IMR-90 (cell line): ENCODE results near the gene NPEPL1. TPM values are rescaled to one million over a fixed set of nuclear protein-coding genes. Genes with fewer than 3 reads are reported as not detected.

Source experiments
- ATAC-seq: fragments of 200-7000 bp; cut with Tn5 transposase; 2 replicates; pipeline ENCODE4 v1.9.1; 2020; ENCODE audit warnings: low read depth, mild to moderate bottlenecking, moderate library complexity
- BruUV-seq: library from RNA; stranded (reverse); fragments of 400-500 nt; replicated peaks from 2 replicates; lab custom pipeline; 2021; lab: Mats Ljungman, UMichigan
- CTCF ChIA-PET: fragments of 300-600 bp; formaldehyde crosslinking; extraction: SDS; loops from one replicate; lab custom pipeline; 2021; ENCODE audit warnings: antibody characterized with exemption; lab: Yijun Ruan, JAX
- POLR2A ChIA-PET: fragments of 300-600 bp; sonication (Branson Sonifier 250); formaldehyde crosslinking; loops from one replicate; lab custom pipeline; 2022; ENCODE audit warnings: antibody characterized with exemption; ENCODE audit not compliant: unreplicated experiment; lab: Charles Lee
- DNase-seq: peaks from one replicate; pipeline ENCODE4 v3.0.0; 2013
- H2AFZ ChIP-seq: replicated peaks from 2 replicates; pipeline ENCODE3; 2013; ENCODE audit warnings: low read length, mild to moderate bottlenecking; ENCODE audit not compliant: poor library complexity
- H2AK5ac ChIP-seq: 2 replicates; pipeline ENCODE4 v1.6.1; 2013; ENCODE audit warnings: low read depth, low read length, inconsistent platforms
- H2AK9ac ChIP-seq: replicated peaks from 2 replicates; pipeline ENCODE3; 2013; ENCODE audit warnings: mild to moderate bottlenecking, low read depth, low read length, moderate library complexity; ENCODE audit not compliant: poor library complexity
- H2BK120ac ChIP-seq: 2 replicates; pipeline ENCODE4 v1.6.1; 2013; ENCODE audit warnings: low read depth, low read length, inconsistent platforms
- H2BK15ac ChIP-seq: 3 replicates; pipeline ENCODE4 v1.6.1; 2013; ENCODE audit warnings: low read depth, low read length, inconsistent platforms
- H2BK20ac ChIP-seq: 2 replicates; pipeline ENCODE4 v1.6.1; 2013; ENCODE audit warnings: low read depth, mild to moderate bottlenecking, inconsistent platforms, low read length, moderate library complexity
- H2BK5ac ChIP-seq: 2 replicates; pipeline ENCODE4 v1.6.1; 2013; ENCODE audit warnings: mild to moderate bottlenecking, low read depth, low read length, inconsistent platforms; ENCODE audit not compliant: poor library complexity, severe bottlenecking
- H3K14ac ChIP-seq: replicated peaks from 2 replicates; pipeline ENCODE4 v1.6.1; 2013; ENCODE audit warnings: low read depth, low read length, inconsistent platforms
- H3K18ac ChIP-seq: 2 replicates; pipeline ENCODE4 v1.6.1; 2013; ENCODE audit warnings: low read depth, low read length, control low read depth
- H3K23ac ChIP-seq: 2 replicates; pipeline ENCODE4 v1.6.1; 2013; ENCODE audit warnings: low read depth, low read length, inconsistent platforms
- H3K27ac ChIP-seq: 2 replicates; pipeline ENCODE4 v1.5.1; 2013; ENCODE audit warnings: mild to moderate bottlenecking, control low read depth, low read length; ENCODE audit not compliant: insufficient read depth
- H3K27me3 ChIP-seq: 2 replicates; pipeline ENCODE4 v1.6.1; 2013; ENCODE audit warnings: low read length; ENCODE audit not compliant: control insufficient read depth, insufficient read depth
- H3K36me3 ChIP-seq: 2 replicates; pipeline ENCODE4 v1.6.1; 2013; ENCODE audit warnings: low read length, mixed read lengths; ENCODE audit not compliant: control insufficient read depth, insufficient read depth
- H3K4ac ChIP-seq: 2 replicates; pipeline ENCODE4 v1.6.1; 2013; ENCODE audit warnings: low read depth, low read length, inconsistent platforms
- H3K4me1 ChIP-seq: 2 replicates; pipeline ENCODE4 v1.6.1; 2013; ENCODE audit warnings: low read length, mixed read lengths; ENCODE audit not compliant: control insufficient read depth, insufficient read depth
- H3K4me2 ChIP-seq: 2 replicates; pipeline ENCODE4 v1.6.1; 2013; ENCODE audit warnings: low read depth, mild to moderate bottlenecking, control low read depth, low read length, moderate library complexity
- H3K4me3 ChIP-seq: 2 replicates; pipeline ENCODE4 v1.5.1; 2013; ENCODE audit warnings: low read depth, mild to moderate bottlenecking, control low read depth, low read length, moderate library complexity; ENCODE audit not compliant: insufficient read depth
- H3K56ac ChIP-seq: 2 replicates; pipeline ENCODE4 v1.6.1; 2013; ENCODE audit warnings: low read length, inconsistent platforms; ENCODE audit not compliant: insufficient read depth; ENCODE audit errors: extremely low read depth
- H3K79me1 ChIP-seq, 2 experiments: 2 replicates each; pipeline ENCODE4 v1.6.1; 2013; ENCODE audit warnings: low read length in 2 of 2, inconsistent platforms in 1 of 2, low read depth in 1 of 2
- H3K9ac ChIP-seq: 2 replicates; pipeline ENCODE4 v1.6.1; 2013; ENCODE audit warnings: low read depth, low read length, control low read depth
- H3K9me1 ChIP-seq: 2 replicates; pipeline ENCODE4 v1.6.1; 2013; ENCODE audit warnings: low read length, inconsistent platforms; ENCODE audit not compliant: insufficient read depth
- H3K9me3 ChIP-seq: 2 replicates; pipeline ENCODE4 v1.6.1; 2013; ENCODE audit warnings: low read length; ENCODE audit not compliant: control insufficient read depth, insufficient read depth
- H4K20me1 ChIP-seq: 2 replicates; pipeline ENCODE4 v1.6.1; 2013; ENCODE audit warnings: low read length, inconsistent platforms; ENCODE audit not compliant: insufficient read depth
- H4K5ac ChIP-seq: 2 replicates; pipeline ENCODE4 v1.6.1; 2013; ENCODE audit warnings: mild to moderate bottlenecking, low read depth, low read length, control low read depth
- H4K8ac ChIP-seq, 2 experiments: 2 replicates each; pipeline ENCODE4 v1.6.1; 2013; ENCODE audit warnings: low read depth in 2 of 2, low read length in 2 of 2, control low read depth in 1 of 2, inconsistent platforms in 1 of 2
- H4K91ac ChIP-seq: 2 replicates; pipeline ENCODE4 v1.6.1; 2013; ENCODE audit warnings: low read depth, low read length, inconsistent platforms; ENCODE audit not compliant: insufficient read depth
- BHLHE40 ChIP-seq: fragments of 150-350 bp; IDR thresholded peaks from 2 replicates; pipeline ENCODE4 v1.6.1; 2016; ENCODE audit warnings: mild to moderate bottlenecking, low read depth, low read length
- CEBPB ChIP-seq: IDR thresholded peaks from 2 replicates; pipeline ENCODE4 v1.6.1; 2012; ENCODE audit warnings: low read depth, low read length, improper control_type of control experiment
- CHD1 ChIP-seq: IDR thresholded peaks from 2 replicates; pipeline ENCODE4 v1.6.1; 2012; ENCODE audit warnings: low read depth, low read length, improper control_type of control experiment
- FOS ChIP-seq: fragments of 150-350 bp; IDR thresholded peaks from 2 replicates; pipeline ENCODE4 v1.6.1; 2016; ENCODE audit warnings: low read depth, low read length
- MAFK ChIP-seq: IDR thresholded peaks from 2 replicates; pipeline ENCODE4 v1.6.1; 2012; ENCODE audit warnings: low read depth, low read length, improper control_type of control experiment
- MAZ ChIP-seq: IDR thresholded peaks from 2 replicates; pipeline ENCODE4 v1.6.1; 2012; ENCODE audit warnings: low read depth, mild to moderate bottlenecking, low read length, improper control_type of control experiment, moderate library complexity, borderline replicate concordance
- MXI1 ChIP-seq: IDR thresholded peaks from 2 replicates; pipeline ENCODE4 v1.6.1; 2012; ENCODE audit warnings: low read depth, mild to moderate bottlenecking, low read length, moderate library complexity, borderline replicate concordance
- NFE2L2 ChIP-seq: fragments of 150-350 bp; IDR thresholded peaks from 2 replicates; pipeline ENCODE4 v1.6.1; 2016; ENCODE audit warnings: low read depth, mild to moderate bottlenecking, low read length
- POLR2A ChIP-seq: IDR thresholded peaks from 2 replicates; pipeline ENCODE4 v1.6.1; 2012; ENCODE audit warnings: mild to moderate bottlenecking, low read depth, low read length
- RAD21 ChIP-seq: IDR thresholded peaks from 2 replicates; pipeline ENCODE4 v1.6.1; 2012; ENCODE audit warnings: low read length, improper control_type of control experiment
- RCOR1 ChIP-seq: IDR thresholded peaks from 2 replicates; pipeline ENCODE4 v1.6.1; 2012; ENCODE audit warnings: mild to moderate bottlenecking, low read length, improper control_type of control experiment; ENCODE audit not compliant: insufficient replicate concordance
- RFX5 ChIP-seq: IDR thresholded peaks from 2 replicates; pipeline ENCODE4 v1.8.0; 2012; ENCODE audit warnings: low read depth, mild to moderate bottlenecking, low read length, moderate library complexity
- SMC3 ChIP-seq: fragments of 150-350 bp; IDR thresholded peaks from 2 replicates; pipeline ENCODE4 v1.6.1; 2016; ENCODE audit warnings: low read depth, mild to moderate bottlenecking, antibody characterized with exemption, low read length, moderate library complexity
- WGBS, 2 experiments: methylation state at CpG; one replicate each; pipeline versions ENCODE4 v1.1.5 to v1.1.7; 2013; ENCODE audit warnings: missing lambda C conversion rate in 2 of 2; ENCODE audit not compliant: insufficient read length in 1 of 2; ENCODE audit errors: extremely low coverage in 2 of 2; 5-methylcytosine and 5-hydroxymethylcytosine counted together
- dilution Hi-C: fragments of 300-500 bp; cut with HindIII; formaldehyde crosslinking; loops from one replicate; pipeline ENCODE4 v1.14.3; 2018; ENCODE audit warnings: low sequenced_read_pairs; ENCODE audit not compliant: unreplicated experiment
- in situ Hi-C: fragments of 300-500 bp; cut with MboI; formaldehyde crosslinking; loops from 3 replicates; pipeline ENCODE4 v1.14.3; 2019; ENCODE audit warnings: low sequenced_read_pairs, inconsistent platforms, mixed read lengths
- intact Hi-C: fragments of 100-400 bp; cut with micrococcal nuclease; formaldehyde crosslinking; loops from 2 replicates; pipeline ENCODE4 v1.10.0; 2022
- polyA plus RNA-seq, 3 experiments: library from polyadenylated mRNA; depleted of rRNA; stranded (reverse); fragments of >200 nt; gene quantifications; 2 replicates each; pipeline ENCODE4 v1.2.3, GENCODE V29; 2012; ENCODE audit warnings: low replicate concordance in 1 of 3
- total RNA-seq: library from RNA; depleted of rRNA; stranded (reverse); fragments of >200 nt; gene quantifications from 2 replicates; pipeline ENCODE4 v1.2.3, GENCODE V29; 2012
- TF ChIP-seq, protein P1 (sequence below): fragments of 150-350 bp; IDR thresholded peaks from 2 replicates; pipeline ENCODE4 v1.6.1; 2017; ENCODE audit warnings: mild to moderate bottlenecking, antibody characterized with exemption, low read length, low read depth
- TF ChIP-seq, protein P2 (sequence below): conservative IDR thresholded peaks from 2 replicates; pipeline ENCODE4 v1.5.1; 2012; ENCODE audit warnings: mild to moderate bottlenecking, low read depth, low read length, improper control_type of control experiment
- TF ChIP-seq, protein P3 (sequence below): fragments of 150-350 bp; IDR thresholded peaks from 2 replicates; pipeline ENCODE4 v1.6.1; 2016; ENCODE audit warnings: low read depth, mild to moderate bottlenecking, low read length, moderate library complexity, borderline replicate concordance

NPEPL1 gene
- total and polyA plus RNA-seq, 2 of the 4 experiments (the other 2 are of a cell fraction): 6.3 to 10.4 TPM

DNA sequence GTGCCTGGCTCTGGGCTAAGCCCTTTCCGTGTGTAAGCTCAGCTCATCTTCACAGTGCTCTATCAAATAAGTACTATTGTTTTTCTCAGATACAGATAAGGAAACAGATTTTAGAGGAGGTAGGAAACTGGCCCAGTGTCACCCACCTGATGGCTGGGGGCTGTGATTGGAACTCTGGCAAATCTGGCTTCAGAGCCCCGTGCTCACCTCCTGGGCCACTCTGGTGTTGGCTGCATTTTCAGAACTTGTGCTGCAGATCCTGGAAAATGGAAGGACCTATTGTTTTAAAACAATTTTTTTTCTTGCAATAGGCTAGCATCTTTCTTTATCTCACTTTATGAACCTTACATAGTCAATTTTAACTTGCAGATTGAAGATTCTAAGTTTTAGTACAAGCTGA, 35.8 kb upstream of the NPEPL1 start:
- POLR2A ChIA-PET: interaction anchor here (0.6 kb wide), 1 partner anchor 82 kb away, joined by 6 read pairs; no protein-coding TSS in a partner anchor
- Histone ChIP-seq H3K4me3 (no peak overlapping the region), H3K56ac (no peak overlapping the region), H4K8ac (no peak overlapping the region), H4K91ac (no peak overlapping the region), H2BK5ac (no peak overlapping the region), H3K9me1 (0 out of 2 replicates have a peak, but pooled peaks cover 5% of the 10 kb centered on the region), H2BK120ac (no peak overlapping the region), H3K36me3 (peaks cover 9% of the 10 kb centered on the region; the same call in 1 of the 2 replicates), H3K27ac (no peak overlapping the region), H3K4ac (no peak overlapping the region), H2AFZ (no peak overlapping the region), H3K79me1 (peaks cover 23 to 61% of the 10 kb centered on the region in 2 experiments), H3K27me3 (no peaks in the 10 kb centered on the region), H3K4me1 (peaks cover 4% of the 10 kb centered on the region), H2BK20ac (no peak overlapping the region), H3K23ac (no peak overlapping the region), H2AK9ac (no peak overlapping the region), H4K20me1 (peaks cover 28% of the 10 kb centered on the region), H3K14ac (no peak overlapping the region), H3K9ac (no peak overlapping the region), H3K4me2 (peak overlapping the region; percentile 14), H2BK15ac (no peak overlapping the region), H3K18ac (no peak overlapping the region), H4K5ac (no peak overlapping the region), H3K9me3 (no peaks in the 10 kb centered on the region), H2AK5ac (no peak overlapping the region)
- DNase-seq (no peak), ATAC-seq (no peak)
- TF ChIP-seq CHD1: no peak
- TF ChIP-seq BHLHE40: no peak
- no peak for TF ChIP-seq CEBPB
- no peak for TF ChIP-seq SMC3
- no peak for TF ChIP-seq NFE2L2
- no peak for TF ChIP-seq FOS
- TF ChIP-seq, protein P1, sequence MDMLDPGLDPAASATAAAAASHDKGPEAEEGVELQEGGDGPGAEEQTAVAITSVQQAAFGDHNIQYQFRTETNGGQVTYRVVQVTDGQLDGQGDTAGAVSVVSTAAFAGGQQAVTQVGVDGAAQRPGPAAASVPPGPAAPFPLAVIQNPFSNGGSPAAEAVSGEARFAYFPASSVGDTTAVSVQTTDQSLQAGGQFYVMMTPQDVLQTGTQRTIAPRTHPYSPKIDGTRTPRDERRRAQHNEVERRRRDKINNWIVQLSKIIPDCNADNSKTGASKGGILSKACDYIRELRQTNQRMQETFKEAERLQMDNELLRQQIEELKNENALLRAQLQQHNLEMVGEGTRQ: no peak
- no peak for TF ChIP-seq MXI1
- no peak for TF ChIP-seq MAZ
- TF ChIP-seq RFX5: no peak
- no peak for TF ChIP-seq POLR2A
- TF ChIP-seq, protein P2, sequence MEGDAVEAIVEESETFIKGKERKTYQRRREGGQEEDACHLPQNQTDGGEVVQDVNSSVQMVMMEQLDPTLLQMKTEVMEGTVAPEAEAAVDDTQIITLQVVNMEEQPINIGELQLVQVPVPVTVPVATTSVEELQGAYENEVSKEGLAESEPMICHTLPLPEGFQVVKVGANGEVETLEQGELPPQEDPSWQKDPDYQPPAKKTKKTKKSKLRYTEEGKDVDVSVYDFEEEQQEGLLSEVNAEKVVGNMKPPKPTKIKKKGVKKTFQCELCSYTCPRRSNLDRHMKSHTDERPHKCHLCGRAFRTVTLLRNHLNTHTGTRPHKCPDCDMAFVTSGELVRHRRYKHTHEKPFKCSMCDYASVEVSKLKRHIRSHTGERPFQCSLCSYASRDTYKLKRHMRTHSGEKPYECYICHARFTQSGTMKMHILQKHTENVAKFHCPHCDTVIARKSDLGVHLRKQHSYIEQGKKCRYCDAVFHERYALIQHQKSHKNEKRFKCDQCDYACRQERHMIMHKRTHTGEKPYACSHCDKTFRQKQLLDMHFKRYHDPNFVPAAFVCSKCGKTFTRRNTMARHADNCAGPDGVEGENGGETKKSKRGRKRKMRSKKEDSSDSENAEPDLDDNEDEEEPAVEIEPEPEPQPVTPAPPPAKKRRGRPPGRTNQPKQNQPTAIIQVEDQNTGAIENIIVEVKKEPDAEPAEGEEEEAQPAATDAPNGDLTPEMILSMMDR: no peak
- no peak for TF ChIP-seq RAD21
- no peak for TF ChIP-seq RCOR1
- TF ChIP-seq MAFK: no peak
- TF ChIP-seq, protein P3, sequence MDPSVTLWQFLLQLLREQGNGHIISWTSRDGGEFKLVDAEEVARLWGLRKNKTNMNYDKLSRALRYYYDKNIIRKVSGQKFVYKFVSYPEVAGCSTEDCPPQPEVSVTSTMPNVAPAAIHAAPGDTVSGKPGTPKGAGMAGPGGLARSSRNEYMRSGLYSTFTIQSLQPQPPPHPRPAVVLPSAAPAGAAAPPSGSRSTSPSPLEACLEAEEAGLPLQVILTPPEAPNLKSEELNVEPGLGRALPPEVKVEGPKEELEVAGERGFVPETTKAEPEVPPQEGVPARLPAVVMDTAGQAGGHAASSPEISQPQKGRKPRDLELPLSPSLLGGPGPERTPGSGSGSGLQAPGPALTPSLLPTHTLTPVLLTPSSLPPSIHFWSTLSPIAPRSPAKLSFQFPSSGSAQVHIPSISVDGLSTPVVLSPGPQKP: no peak
- no TSS peak for BruUV-seq
- intact Hi-C loops (loop anchor here (10.0 kb wide), 1 partner anchor 342 kb away; no protein-coding TSS in a partner anchor), in situ Hi-C loops (loop anchor here (10.0 kb wide), 1 partner anchor 422 kb away; no protein-coding TSS in a partner anchor), dilution Hi-C loops (loop anchor here (25.0 kb wide), 1 partner anchor 420 kb away; the partner anchor contains the start of gene ANKRD60)
- CTCF ChIA-PET: interaction anchor here (1.1 to 1.3 kb wide), 2 partner anchors 10 to 18 kb away, joined by 3 read pairs; no protein-coding TSS in a partner anchor
- no CpG with 5 or more reads among the region's 2 CpGs for WGBS, 2 experiments
